Measurements from ENCODE around the gene FAM184B.

The FAM184B gene

GRCh38 chr4:17614416-17615299, 166.8 kb downstream of the FAM184B start, which contains the start of gene MED28 (continued):
- TF ChIP-seq PBX3 (CRISPR knock-in tag; IDR thresholded peaks at IDR 0.05) (no peak), ZNF302 (tag by site-specific recombination; IDR thresholded peaks at IDR 0.05; ENCODE audit: low read depth) (no peak), ZNF335 (tag by site-specific recombination; conservative IDR thresholded peaks at IDR 0.05) (peak; percentile 80), ZBTB8A (tag by site-specific recombination; IDR thresholded peaks at IDR 0.05) (no peak), ZBTB48 (tag by site-specific recombination; IDR thresholded peaks at IDR 0.05) (0 out of 2 replicates have a peak, but pooled peaks have one; percentile 21), ZNF354C (tag by site-specific recombination; IDR thresholded peaks at IDR 0.05; ENCODE audit: borderline replicate concordance, low read depth) (no peak), KLF8 (tag by site-specific recombination; IDR thresholded peaks at IDR 0.05) (no peak), EGR2 (tag by site-specific recombination; IDR thresholded peaks at IDR 0.05; ENCODE audit: low read depth) (peak; percentile 36; the same call in 1 of the 2 replicates), ZBTB20 (tag by site-specific recombination; IDR thresholded peaks at IDR 0.05) (peak; percentile 99), ZNF112 (tag by site-specific recombination; IDR thresholded peaks at IDR 0.05) (no peak), ZIC2 (tag by site-specific recombination; IDR thresholded peaks at IDR 0.05) (no peak), ZBTB26 (tag by site-specific recombination; optimal IDR thresholded peaks at IDR 0.05) (peak; percentile 18), ZNF248 (tag by site-specific recombination; IDR thresholded peaks at IDR 0.05) (no peak), SP3 (tag by site-specific recombination; IDR thresholded peaks at IDR 0.05) (peak; percentile 43), MZF1 (tag by site-specific recombination; IDR thresholded peaks at IDR 0.05; ENCODE audit: borderline replicate concordance) (no peak), ZNF24 (tag by site-specific recombination; IDR thresholded peaks at IDR 0.05) (peak; percentile 71; the same call in 1 of the 2 replicates), YY1 (tag by site-specific recombination; IDR thresholded peaks at IDR 0.05) (peak; percentile 76), ZNF513 (tag by site-specific recombination; IDR thresholded peaks at IDR 0.05) (no peak), GLIS1 (tag by site-specific recombination; IDR thresholded peaks at IDR 0.05) (peak; percentile 35), WT1 (tag by site-specific recombination; IDR thresholded peaks at IDR 0.05) (peak; percentile 56; the same call in 1 of the 2 replicates), ZNF16 (tag by site-specific recombination; IDR thresholded peaks at IDR 0.05; ENCODE audit: low read depth) (no peak), ZNF324 (tag by site-specific recombination; IDR thresholded peaks at IDR 0.05) (no peak), GLIS2 (tag by site-specific recombination; IDR thresholded peaks at IDR 0.05) (peak; percentile 59)
